Calu3 (cell line): ENCODE measurements around the gene SNAPC4. TPM values are rescaled to one million over a fixed set of nuclear protein-coding genes. Genes with fewer than 3 reads are reported as not detected.

ENCODE experiments used
- BruUV-seq: library from RNA; stranded (reverse); fragments of 400-500 nt; replicated peaks from 2 replicates; lab custom pipeline; 2021; lab: Mats Ljungman, UMichigan
- CTCF ChIA-PET: fragments of 300-600 bp; sonication (Branson Sonifier 250); formaldehyde crosslinking; loops from one replicate; lab custom pipeline; 2022; ENCODE audit warnings: antibody characterized with exemption; lab: Charles Lee
- DNase-seq: peaks from one replicate; pipeline ENCODE4 v3.0.0; 2022
- H3K27ac Mint-ChIP-seq: one replicate; pipeline ENCODE4 v1.8.0; 2022; ENCODE audit warnings: mixed read lengths; ENCODE audit not compliant: unreplicated experiment
- H3K27me3 Mint-ChIP-seq: one replicate; pipeline ENCODE4 v1.8.0; 2022; ENCODE audit warnings: mixed read lengths; ENCODE audit not compliant: unreplicated experiment
- H3K36me3 Mint-ChIP-seq: one replicate; pipeline ENCODE4 v1.8.0; 2022; ENCODE audit warnings: mild to moderate bottlenecking, moderate library complexity, mixed read lengths; ENCODE audit not compliant: insufficient read depth, unreplicated experiment
- H3K4me1 Mint-ChIP-seq: one replicate; pipeline ENCODE4 v1.8.0; 2022; ENCODE audit warnings: mild to moderate bottlenecking, low read depth, mixed read lengths; ENCODE audit not compliant: unreplicated experiment
- H3K4me3 Mint-ChIP-seq: one replicate; pipeline ENCODE4 v1.8.0; 2022; ENCODE audit warnings: mild to moderate bottlenecking, low read depth, moderate library complexity, mixed read lengths; ENCODE audit not compliant: unreplicated experiment
- H3K9me3 Mint-ChIP-seq: one replicate; pipeline ENCODE4 v1.8.0; 2022; ENCODE audit warnings: low read depth, mixed read lengths; ENCODE audit not compliant: unreplicated experiment
- intact Hi-C: fragments of 100-400 bp; cut with micrococcal nuclease; formaldehyde crosslinking; loops from one replicate; pipeline ENCODE4 v1.10.0; 2022; ENCODE audit not compliant: unreplicated experiment
- total RNA-seq: library from RNA; stranded (reverse); gene quantifications from 2 replicates; pipeline ENCODE4 v1.2.3, GENCODE V29; 2022
- TF ChIP-seq, protein P1 (sequence below): fragments of 200-600 bp; IDR thresholded peaks from one replicate; pipeline ENCODE4 v1.8.0; 2022; ENCODE audit warnings: antibody characterized with exemption; ENCODE audit not compliant: unreplicated experiment

SNAPC4 gene
- total RNA-seq, 1 experiment from 2014 or later: 10.5 TPM

DNA sequence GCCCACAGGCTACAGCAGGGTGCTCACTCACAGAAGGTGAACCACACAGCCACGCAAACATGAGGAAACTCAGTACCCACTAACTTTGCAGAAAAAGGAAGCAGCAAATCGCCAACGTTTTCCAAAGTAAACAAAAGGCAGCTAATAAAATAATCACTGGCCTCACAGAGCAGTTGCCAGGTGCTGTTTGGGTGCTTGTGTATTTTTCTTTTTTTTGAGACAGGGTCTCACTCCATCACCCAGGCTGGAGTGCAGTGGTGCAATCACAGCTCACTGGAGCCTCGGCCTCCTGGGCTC is 3.8 kb downstream of the SNAPC4 start:
- Mint-ChIP-seq H3K4me3 (no peak overlapping the region), H3K36me3 (peaks cover 34% of the 10 kb centered on the region)
- CTCF ChIA-PET: interaction anchor here (1.4 kb wide), 1 partner anchor 33 kb away, joined by 3 read pairs; the partner anchor contains the start of gene DNLZ

GRCh38 chr9:136395345-136396218 is 4.4 kb downstream of the SNAPC4 start:
- CTCF ChIA-PET: interaction anchor here (1.4 kb wide), 1 partner anchor 32 kb away, joined by 3 read pairs; the partner anchor contains the start of gene DNLZ
- H3K27ac Mint-ChIP-seq: no peak overlapping the region
- H3K27me3 Mint-ChIP-seq: no peaks in the 10 kb centered on the region
- intact Hi-C loops: no loop called here
- H3K4me1 Mint-ChIP-seq: no peaks in the 10 kb centered on the region
- H3K36me3 Mint-ChIP-seq: peaks cover 34% of the 10 kb centered on the region
- TF ChIP-seq, protein P1, sequence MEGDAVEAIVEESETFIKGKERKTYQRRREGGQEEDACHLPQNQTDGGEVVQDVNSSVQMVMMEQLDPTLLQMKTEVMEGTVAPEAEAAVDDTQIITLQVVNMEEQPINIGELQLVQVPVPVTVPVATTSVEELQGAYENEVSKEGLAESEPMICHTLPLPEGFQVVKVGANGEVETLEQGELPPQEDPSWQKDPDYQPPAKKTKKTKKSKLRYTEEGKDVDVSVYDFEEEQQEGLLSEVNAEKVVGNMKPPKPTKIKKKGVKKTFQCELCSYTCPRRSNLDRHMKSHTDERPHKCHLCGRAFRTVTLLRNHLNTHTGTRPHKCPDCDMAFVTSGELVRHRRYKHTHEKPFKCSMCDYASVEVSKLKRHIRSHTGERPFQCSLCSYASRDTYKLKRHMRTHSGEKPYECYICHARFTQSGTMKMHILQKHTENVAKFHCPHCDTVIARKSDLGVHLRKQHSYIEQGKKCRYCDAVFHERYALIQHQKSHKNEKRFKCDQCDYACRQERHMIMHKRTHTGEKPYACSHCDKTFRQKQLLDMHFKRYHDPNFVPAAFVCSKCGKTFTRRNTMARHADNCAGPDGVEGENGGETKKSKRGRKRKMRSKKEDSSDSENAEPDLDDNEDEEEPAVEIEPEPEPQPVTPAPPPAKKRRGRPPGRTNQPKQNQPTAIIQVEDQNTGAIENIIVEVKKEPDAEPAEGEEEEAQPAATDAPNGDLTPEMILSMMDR: no peak
- no peaks in the 10 kb centered on the region for H3K9me3 Mint-ChIP-seq
- DNase-seq: no peak
- BruUV-seq: no TSS peak
- H3K4me3 Mint-ChIP-seq: no peak overlapping the region

More for the DNA sequence above, 3.8 kb downstream of the SNAPC4 start:
- no peak for DNase-seq
- Mint-ChIP-seq H3K9me3 (no peaks in the 10 kb centered on the region), H3K27ac (no peak overlapping the region), H3K4me1 (no peaks in the 10 kb centered on the region), H3K27me3 (no peaks in the 10 kb centered on the region)
- intact Hi-C loops: no loop called here
- TF ChIP-seq, protein P1: no peak
- no TSS peak for BruUV-seq

GRCh38 chr9:136395020-136395340 is 5.0 kb downstream of the SNAPC4 start:
- no peak overlapping the region for H3K27ac Mint-ChIP-seq
- TF ChIP-seq, protein P1: no peak
- peaks cover 32% of the 10 kb centered on the region for H3K36me3 Mint-ChIP-seq
- H3K4me3 Mint-ChIP-seq: no peak overlapping the region
- DNase-seq: no peak
- intact Hi-C loops: no loop called here
- CTCF ChIA-PET: no interaction called here
- no TSS peak for BruUV-seq
- no peaks in the 10 kb centered on the region for H3K9me3 Mint-ChIP-seq
- no peaks in the 10 kb centered on the region for H3K27me3 Mint-ChIP-seq
- no peaks in the 10 kb centered on the region for H3K4me1 Mint-ChIP-seq

GRCh38 chr9:136394312-136395019 is 5.5 kb downstream of the SNAPC4 start:
- Mint-ChIP-seq H3K27me3 (no peaks in the 10 kb centered on the region), H3K27ac (no peak overlapping the region), H3K4me3 (no peak overlapping the region), H3K9me3 (no peaks in the 10 kb centered on the region), H3K4me1 (no peaks in the 10 kb centered on the region), H3K36me3 (peaks cover 32% of the 10 kb centered on the region)
- TF ChIP-seq, protein P1: no peak
- BruUV-seq: no TSS peak
- intact Hi-C loops: no loop called here
- no peak for DNase-seq
- CTCF ChIA-PET: no interaction called here
